Mesendoderm (in vitro differentiated cells): ENCODE data around the gene INSYN2B.

ENCODE experiments used
- DNase-seq: peaks from one replicate; pipeline ENCODE4 v3.0.0; 2013
- H2AK5ac ChIP-seq: 2 replicates; pipeline ENCODE4 v1.6.1; 2013; ENCODE audit warnings: low read length, inconsistent platforms
- H2BK120ac ChIP-seq: 2 replicates; pipeline ENCODE4 v1.6.1; 2013; ENCODE audit warnings: low read depth, mild to moderate bottlenecking, low read length, moderate library complexity, mixed read lengths
- H2BK15ac ChIP-seq: replicated peaks from 2 replicates; pipeline ENCODE4 v1.6.1; 2013; ENCODE audit warnings: low read depth, mild to moderate bottlenecking, moderate library complexity
- H2BK5ac ChIP-seq: 2 replicates; pipeline ENCODE4 v1.6.1; 2013; ENCODE audit warnings: low read length, inconsistent platforms
- H3K18ac ChIP-seq: 2 replicates; pipeline ENCODE4 v1.6.1; 2013; ENCODE audit warnings: mild to moderate bottlenecking, low read length, mixed read lengths
- H3K23ac ChIP-seq: one replicate; pipeline ENCODE4 v1.6.1; 2013; ENCODE audit warnings: low read length
- H3K27ac ChIP-seq: 2 replicates; pipeline ENCODE4 v1.5.1; 2013; ENCODE audit warnings: low read depth, mild to moderate bottlenecking, inconsistent platforms, low read length, moderate library complexity
- H3K27me3 ChIP-seq: 2 replicates; pipeline ENCODE4 v1.6.1; 2013; ENCODE audit warnings: low read length, control low read depth, mild to moderate bottlenecking, inconsistent platforms; ENCODE audit not compliant: insufficient read depth, poor library complexity
- H3K36me3 ChIP-seq: 2 replicates; pipeline ENCODE4 v1.6.1; 2013; ENCODE audit warnings: low read length, inconsistent platforms; ENCODE audit not compliant: control insufficient read depth, insufficient read depth
- H3K4ac ChIP-seq: one replicate; pipeline ENCODE4 v1.6.1; 2013; ENCODE audit warnings: low read depth, mild to moderate bottlenecking, low read length, moderate library complexity
- H3K4me1 ChIP-seq: 2 replicates; pipeline ENCODE4 v1.6.1; 2013; ENCODE audit warnings: low read depth, low read length, inconsistent platforms; ENCODE audit not compliant: control insufficient read depth
- H3K4me2 ChIP-seq: 2 replicates; pipeline ENCODE4 v1.6.1; 2013; ENCODE audit warnings: low read length
- H3K4me3 ChIP-seq: 2 replicates; pipeline ENCODE4 v1.5.1; 2013; ENCODE audit warnings: mild to moderate bottlenecking, low read length
- H3K56ac ChIP-seq: one replicate; pipeline ENCODE4 v1.6.1; 2013; ENCODE audit warnings: low read length
- H3K79me1 ChIP-seq: 2 replicates; pipeline ENCODE4 v1.6.1; 2013; ENCODE audit warnings: low read length, inconsistent platforms
- H3K79me2 ChIP-seq: 2 replicates; pipeline ENCODE4 v1.6.1; 2013; ENCODE audit warnings: mild to moderate bottlenecking, low read length; ENCODE audit not compliant: control insufficient read depth, insufficient read depth
- H3K9ac ChIP-seq: 2 replicates; pipeline ENCODE4 v1.6.1; 2013; ENCODE audit warnings: low read length, inconsistent platforms
- H4K5ac ChIP-seq: one replicate; pipeline ENCODE4 v1.6.1; 2013; ENCODE audit warnings: low read length
- H4K8ac ChIP-seq: one replicate; pipeline ENCODE4 v1.6.1; 2013; ENCODE audit warnings: low read depth, mild to moderate bottlenecking, control low read depth, low read length, moderate library complexity
- WGBS: extraction: QIAGEN DNeasy Blood & Tissue Kit; methylation state at CpG from one replicate; pipeline ENCODE4 v1.1.7; 2013; ENCODE audit warnings: low lambda C conversion rate, missing lambda C conversion rate; ENCODE audit not compliant: insufficient coverage; ENCODE audit errors: extremely low coverage; 5-methylcytosine and 5-hydroxymethylcytosine counted together

The INSYN2B gene

GRCh38 chr5:169971780-169972179 is 8.5 kb downstream of the INSYN2B start:
- H4K8ac ChIP-seq: no peak overlapping the region
- H3K9ac ChIP-seq: no peak overlapping the region
- no peaks in the 10 kb centered on the region for H3K79me1 ChIP-seq
- H2BK120ac ChIP-seq: no peak overlapping the region
- peaks cover 4% of the 10 kb centered on the region for H3K4me1 ChIP-seq
- no peak overlapping the region for H4K5ac ChIP-seq
- H3K4ac ChIP-seq: no peak overlapping the region
- H3K27ac ChIP-seq: no peak overlapping the region
- no peak overlapping the region for H3K56ac ChIP-seq
- no peak overlapping the region for H2BK15ac ChIP-seq
- no CpG with 5 or more reads among the region's 1 CpG for WGBS
- no peak overlapping the region for H3K23ac ChIP-seq
- no peaks in the 10 kb centered on the region for H3K36me3 ChIP-seq
- H2AK5ac ChIP-seq: no peak overlapping the region
- H3K4me2 ChIP-seq: no peak overlapping the region
- no peaks in the 10 kb centered on the region for H3K79me2 ChIP-seq
- no peak overlapping the region for H3K18ac ChIP-seq
- H3K4me3 ChIP-seq: no peak overlapping the region
- H2BK5ac ChIP-seq: no peak overlapping the region
- H3K27me3 ChIP-seq: no peaks in the 10 kb centered on the region
- no peak for DNase-seq

GRCh38 chr5:169970911-169971765 is 9.2 kb downstream of the INSYN2B start:
- peaks cover 2% of the 10 kb centered on the region for H3K4me1 ChIP-seq
- no peak overlapping the region for H3K23ac ChIP-seq
- H3K9ac ChIP-seq: no peak overlapping the region
- no peaks in the 10 kb centered on the region for H3K27me3 ChIP-seq
- no peak overlapping the region for H4K5ac ChIP-seq
- H2BK15ac ChIP-seq: no peak overlapping the region
- H3K27ac ChIP-seq: no peak overlapping the region
- H3K18ac ChIP-seq: no peak overlapping the region
- no peaks in the 10 kb centered on the region for H3K36me3 ChIP-seq
- no peak overlapping the region for H3K4me3 ChIP-seq
- H3K79me1 ChIP-seq: no peaks in the 10 kb centered on the region
- no peak overlapping the region for H4K8ac ChIP-seq
- no peak overlapping the region for H2BK5ac ChIP-seq
- no peak overlapping the region for H3K4me2 ChIP-seq
- no peak overlapping the region for H2BK120ac ChIP-seq
- no peaks in the 10 kb centered on the region for H3K79me2 ChIP-seq
- no peak overlapping the region for H3K56ac ChIP-seq
- DNase-seq: peak; percentile 67
- no peak overlapping the region for H3K4ac ChIP-seq
- no CpG with 5 or more reads among the region's 8 CpGs for WGBS
- no peak overlapping the region for H2AK5ac ChIP-seq

- H2BK15ac ChIP-seq: no peak overlapping the region
- no peaks in the 10 kb centered on the region for H3K79me1 ChIP-seq
- H2BK5ac ChIP-seq: no peak overlapping the region
- H4K5ac ChIP-seq: no peak overlapping the region
- H3K9ac ChIP-seq: no peak overlapping the region
- no peak overlapping the region for H3K4me3 ChIP-seq
- H3K36me3 ChIP-seq: no peaks in the 10 kb centered on the region
- DNase-seq: no peak
- H4K8ac ChIP-seq: no peak overlapping the region
- no peak overlapping the region for H2BK120ac ChIP-seq
- peaks cover 2% of the 10 kb centered on the region for H3K4me1 ChIP-seq
- no peak overlapping the region for H3K27ac ChIP-seq
- H3K79me2 ChIP-seq: no peaks in the 10 kb centered on the region
- no peaks in the 10 kb centered on the region for H3K27me3 ChIP-seq
- no peak overlapping the region for H3K4me2 ChIP-seq
- no peak overlapping the region for H3K4ac ChIP-seq
- H2AK5ac ChIP-seq: no peak overlapping the region
- H3K18ac ChIP-seq: no peak overlapping the region
- H3K56ac ChIP-seq: no peak overlapping the region
- no peak overlapping the region for H3K23ac ChIP-seq
These were observed 10.0 kb downstream of the INSYN2B start for GRCh38 chr5:169970339-169970738.

GRCh38 chr5:169964246-169964645 is 16.0 kb downstream of the INSYN2B start:
- no peak overlapping the region for H3K4ac ChIP-seq
- H3K4me2 ChIP-seq: no peak overlapping the region
- H4K5ac ChIP-seq: no peak overlapping the region
- no peak overlapping the region for H3K4me3 ChIP-seq
- no peak overlapping the region for H3K18ac ChIP-seq
- H3K79me1 ChIP-seq: no peaks in the 10 kb centered on the region
- no peak overlapping the region for H3K23ac ChIP-seq
- H2BK15ac ChIP-seq: no peak overlapping the region
- no peak for DNase-seq
- no peak overlapping the region for H3K56ac ChIP-seq
- H3K4me1 ChIP-seq: no peaks in the 10 kb centered on the region
- H3K27me3 ChIP-seq: no peaks in the 10 kb centered on the region
- H3K9ac ChIP-seq: no peak overlapping the region
- H4K8ac ChIP-seq: no peak overlapping the region
- no CpG with 5 or more reads among the region's 5 CpGs for WGBS
- H3K79me2 ChIP-seq: no peaks in the 10 kb centered on the region
- H3K27ac ChIP-seq: no peak overlapping the region
- no peak overlapping the region for H2AK5ac ChIP-seq
- no peak overlapping the region for H2BK120ac ChIP-seq
- no peak overlapping the region for H2BK5ac ChIP-seq
- no peaks in the 10 kb centered on the region for H3K36me3 ChIP-seq

GRCh38 chr5:169960659-169961058 is 19.6 kb downstream of the INSYN2B start:
- no peak overlapping the region for H4K5ac ChIP-seq
- no peak overlapping the region for H2BK120ac ChIP-seq
- H4K8ac ChIP-seq: no peak overlapping the region
- WGBS: no CpG with 5 or more reads among the region's 2 CpGs
- no peaks in the 10 kb centered on the region for H3K79me2 ChIP-seq
- no peak for DNase-seq
- H3K4me1 ChIP-seq: no peaks in the 10 kb centered on the region
- no peak overlapping the region for H3K23ac ChIP-seq
- H3K4me2 ChIP-seq: no peak overlapping the region
- no peak overlapping the region for H3K27ac ChIP-seq
- H3K4me3 ChIP-seq: no peak overlapping the region
- no peaks in the 10 kb centered on the region for H3K27me3 ChIP-seq
- H3K56ac ChIP-seq: no peak overlapping the region
- H3K4ac ChIP-seq: no peak overlapping the region
- H3K36me3 ChIP-seq: no peaks in the 10 kb centered on the region
- no peak overlapping the region for H3K9ac ChIP-seq
- no peak overlapping the region for H3K18ac ChIP-seq
- no peak overlapping the region for H2BK5ac ChIP-seq
- no peaks in the 10 kb centered on the region for H3K79me1 ChIP-seq
- H2AK5ac ChIP-seq: no peak overlapping the region
- H2BK15ac ChIP-seq: no peak overlapping the region

GRCh38 chr5:169958278-169958677 is 22.0 kb downstream of the INSYN2B start:
- WGBS: 100% methylated on average over 1 of the region's 3 CpGs
- H2AK5ac ChIP-seq: no peak overlapping the region
- no peaks in the 10 kb centered on the region for H3K79me2 ChIP-seq
- H3K18ac ChIP-seq: no peak overlapping the region
- H3K36me3 ChIP-seq: no peaks in the 10 kb centered on the region
- H3K4me2 ChIP-seq: no peak overlapping the region
- no peak overlapping the region for H3K56ac ChIP-seq
- no peak overlapping the region for H2BK120ac ChIP-seq
- no peaks in the 10 kb centered on the region for H3K4me1 ChIP-seq
- no peak overlapping the region for H3K4ac ChIP-seq
- no peaks in the 10 kb centered on the region for H3K79me1 ChIP-seq
- H3K4me3 ChIP-seq: no peak overlapping the region
- DNase-seq: no peak
- H3K9ac ChIP-seq: no peak overlapping the region
- no peak overlapping the region for H2BK15ac ChIP-seq
- H2BK5ac ChIP-seq: no peak overlapping the region
- no peaks in the 10 kb centered on the region for H3K27me3 ChIP-seq
- no peak overlapping the region for H3K27ac ChIP-seq
- no peak overlapping the region for H4K8ac ChIP-seq
- no peak overlapping the region for H4K5ac ChIP-seq
- H3K23ac ChIP-seq: no peak overlapping the region
